Measurements from ENCODE around the gene MTHFD1L.

Gene MTHFD1L

DNA sequence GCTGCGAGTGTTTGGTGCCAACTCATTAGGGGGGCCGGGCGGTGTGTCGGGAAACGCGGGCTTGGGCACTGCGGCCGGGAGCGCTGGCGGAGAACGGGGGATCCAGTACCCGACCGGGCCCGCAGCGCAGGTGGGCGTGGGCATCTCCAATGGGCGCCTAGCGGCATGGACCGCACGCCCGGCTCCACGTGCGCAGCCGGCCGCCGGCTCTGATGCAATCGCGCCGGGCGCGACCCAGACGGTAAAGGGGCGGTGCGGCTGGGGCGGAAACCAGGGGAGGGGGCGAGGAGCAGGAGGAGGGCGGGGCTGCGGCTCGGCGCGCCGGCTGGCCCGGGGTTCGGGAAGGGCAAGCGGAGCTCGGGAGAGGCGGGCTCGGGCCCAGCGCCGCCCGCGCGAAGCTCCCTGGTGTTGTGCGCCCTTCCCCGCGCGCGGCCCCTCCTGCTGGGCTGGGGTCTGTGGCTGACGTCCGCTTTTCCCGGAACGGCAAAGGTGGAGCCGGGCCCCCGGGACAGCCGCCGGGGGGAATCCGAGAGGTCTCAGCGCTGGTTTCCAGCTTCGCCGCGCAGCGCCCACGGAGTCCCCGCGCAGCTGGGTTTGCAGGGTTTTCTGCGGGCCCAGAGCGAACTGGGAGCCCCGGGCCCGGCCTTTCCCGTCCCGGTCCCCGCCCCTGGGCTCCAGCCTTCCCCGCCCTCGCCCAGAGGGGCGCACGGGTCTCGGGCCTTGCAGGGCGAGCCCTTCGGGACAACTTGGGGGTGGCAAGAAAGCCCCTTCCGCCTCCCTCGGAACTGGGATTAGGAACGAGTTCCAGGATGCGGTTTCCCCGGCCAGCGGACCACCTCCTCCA is 867 bp downstream of the MTHFD1L start:
- peak; percentile 60 for DNase-seq

DNA sequence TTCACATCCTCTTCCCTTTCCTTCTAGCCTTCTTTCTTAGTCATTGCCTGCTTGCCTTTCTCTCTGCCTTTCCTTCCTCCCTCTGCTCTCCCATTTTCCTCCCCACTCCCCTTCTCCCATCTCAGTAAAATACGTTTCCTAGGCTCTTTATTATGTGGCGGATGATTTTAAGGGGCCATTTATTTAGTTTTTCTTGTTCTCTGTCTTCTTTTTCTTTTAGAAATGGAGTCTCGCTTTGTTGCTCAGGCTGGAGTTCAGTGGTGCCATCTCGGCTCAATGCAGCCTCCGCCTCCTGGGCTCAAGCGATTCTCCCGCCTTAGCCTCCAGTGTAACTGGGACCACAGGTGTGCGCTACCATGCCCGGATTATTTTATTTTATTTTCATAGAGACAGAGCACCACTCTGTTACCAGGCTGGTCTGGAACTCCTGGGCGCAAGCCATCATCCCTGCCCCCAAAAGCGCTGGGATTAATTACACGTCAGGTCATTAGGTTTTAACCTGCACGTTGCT is 1.5 kb downstream of the MTHFD1L start:
- no peak for DNase-seq

DNA sequence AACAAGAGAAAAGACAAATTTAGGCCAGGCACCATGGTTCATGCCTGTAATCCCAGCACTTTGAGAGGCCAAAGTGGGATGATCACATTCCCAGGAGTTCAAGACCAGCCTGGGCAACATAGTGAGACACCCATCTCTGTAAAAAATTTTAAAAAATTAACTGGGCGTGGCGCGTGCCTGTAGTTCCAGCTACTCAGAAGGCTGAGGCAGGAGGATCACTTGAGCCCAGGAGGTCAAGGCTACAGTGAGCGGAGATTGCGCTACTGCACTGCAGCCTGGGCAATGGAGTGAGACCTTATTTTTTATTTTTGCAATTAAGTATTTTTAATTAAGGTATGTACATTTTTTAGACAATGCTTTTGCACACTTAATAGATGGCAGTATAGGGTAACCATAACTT is 3.3 kb downstream of the MTHFD1L start:
- no peak for DNase-seq

DNA sequence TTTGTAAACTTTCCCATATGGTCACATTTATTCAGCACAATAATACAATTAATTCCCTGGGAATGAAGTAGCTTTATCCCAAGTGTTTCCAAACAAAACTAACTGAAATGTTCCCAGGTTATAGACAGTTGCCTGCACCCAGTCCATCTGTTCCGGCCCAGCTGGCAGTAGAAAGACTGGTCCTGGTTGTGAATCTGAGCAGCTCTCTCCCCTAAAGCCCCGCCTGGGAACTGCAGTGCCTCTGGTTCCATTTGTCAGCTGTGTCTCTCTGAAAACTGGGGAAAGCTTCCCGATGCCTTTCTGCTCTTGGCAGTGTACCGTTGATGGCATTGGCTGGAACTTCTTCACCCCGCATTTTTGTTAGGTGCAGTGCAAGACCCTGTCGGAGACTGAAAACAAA is 8.7 kb downstream of the MTHFD1L start:
- no peak for DNase-seq

DNA sequence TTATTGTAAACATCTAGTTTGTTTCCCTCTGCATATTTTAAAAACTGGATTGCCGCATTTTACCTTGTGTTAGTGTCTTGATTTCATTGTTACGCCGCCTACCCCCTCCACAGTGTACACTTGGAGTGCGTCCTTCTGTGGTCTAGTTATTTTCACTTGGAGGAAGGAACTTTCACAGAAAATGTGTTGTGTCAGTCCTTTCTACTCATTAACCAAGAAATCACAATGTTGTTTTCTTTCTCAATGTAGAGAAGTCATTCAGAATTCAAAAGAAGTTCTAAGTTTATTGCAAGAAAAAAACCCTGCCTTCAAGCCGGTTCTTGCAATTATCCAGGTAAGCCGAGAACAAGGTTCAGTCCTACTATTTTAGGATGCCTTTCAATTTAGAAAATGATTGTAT is 10.3 kb downstream of the MTHFD1L start:
- DNase-seq: no peak

DNA sequence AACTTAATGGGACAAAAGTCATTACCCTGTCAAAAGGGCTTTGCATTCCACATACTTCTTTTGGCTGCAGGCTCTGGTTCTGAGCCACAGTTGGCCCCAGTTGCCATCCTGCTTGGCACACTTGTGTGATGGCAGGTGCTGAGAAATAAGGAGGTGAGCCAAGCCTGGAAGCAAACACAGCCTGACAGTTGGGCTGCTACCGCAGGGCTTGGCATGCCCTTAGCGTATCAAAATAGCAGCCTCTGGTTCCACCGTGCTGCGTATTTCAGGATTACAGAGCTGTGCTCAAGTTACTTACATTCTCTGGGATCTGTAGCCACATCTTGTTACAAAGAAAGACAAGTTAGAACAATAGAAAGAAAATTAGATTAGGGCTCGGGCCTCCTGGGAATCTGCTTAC is 11.1 kb downstream of the MTHFD1L start:
- DNase-seq: no peak

DNA sequence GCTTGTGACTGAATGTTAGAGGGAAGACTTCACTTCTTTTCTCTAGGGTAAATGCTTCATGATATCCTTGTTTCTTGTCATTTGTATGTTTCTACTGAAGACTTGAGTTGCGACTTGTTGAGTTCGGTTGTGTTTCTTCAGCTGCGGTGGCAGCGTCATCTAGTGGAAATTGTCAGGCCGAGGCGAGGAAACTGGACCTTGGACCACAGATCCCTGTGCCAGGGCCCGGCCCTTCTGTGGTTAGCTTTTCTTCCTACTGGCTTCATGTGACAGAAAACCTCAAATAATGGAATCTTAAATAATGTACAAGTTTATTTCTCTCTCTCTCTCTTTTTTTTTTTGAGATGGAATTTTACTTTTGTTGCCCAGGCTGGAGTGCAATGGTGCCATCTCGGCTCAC is 12.4 kb downstream of the MTHFD1L start:
- DNase-seq: no peak

DNA sequence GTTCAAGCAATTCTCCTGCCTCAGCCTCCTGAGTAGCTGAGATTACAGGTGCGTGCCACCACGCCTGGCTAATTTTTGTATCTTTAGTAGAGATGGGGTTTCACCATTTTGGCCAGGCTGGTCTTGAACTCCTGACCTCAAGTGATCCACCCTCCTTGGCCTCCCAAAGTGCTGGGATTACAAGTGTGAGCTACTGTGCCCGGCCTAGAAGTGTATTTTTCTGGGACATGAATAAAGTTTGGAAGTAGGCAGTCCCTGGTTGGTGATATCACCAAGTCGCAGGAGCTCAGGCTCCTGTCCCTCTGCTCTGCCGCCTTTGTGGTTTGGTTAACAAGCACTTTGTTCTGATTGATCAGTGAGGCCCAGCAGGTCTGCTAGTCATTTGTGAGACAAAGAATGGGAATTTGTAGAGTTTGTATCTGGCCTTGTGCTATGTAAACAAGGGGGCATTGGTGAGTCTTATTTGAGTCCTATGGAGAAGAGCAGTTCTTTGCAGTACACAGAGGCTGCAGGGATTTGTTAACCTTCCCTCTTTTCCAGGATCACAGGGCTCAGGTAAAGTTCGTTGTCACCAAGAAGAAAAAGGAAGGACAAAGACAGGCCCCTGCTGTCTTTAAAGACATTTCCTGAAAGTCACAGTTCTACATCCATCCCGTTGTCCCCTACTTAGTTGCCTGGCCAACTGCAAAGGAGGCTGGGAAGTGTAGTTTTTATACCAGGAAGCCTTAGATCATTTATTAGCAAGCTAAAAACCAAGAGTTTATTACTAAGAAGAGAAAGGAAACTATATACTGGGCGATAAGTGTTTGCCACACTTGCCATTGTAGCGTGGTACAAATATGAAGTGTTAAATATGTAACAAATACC is 13.1 kb downstream of the MTHFD1L start:
- no peak for DNase-seq

DNA sequence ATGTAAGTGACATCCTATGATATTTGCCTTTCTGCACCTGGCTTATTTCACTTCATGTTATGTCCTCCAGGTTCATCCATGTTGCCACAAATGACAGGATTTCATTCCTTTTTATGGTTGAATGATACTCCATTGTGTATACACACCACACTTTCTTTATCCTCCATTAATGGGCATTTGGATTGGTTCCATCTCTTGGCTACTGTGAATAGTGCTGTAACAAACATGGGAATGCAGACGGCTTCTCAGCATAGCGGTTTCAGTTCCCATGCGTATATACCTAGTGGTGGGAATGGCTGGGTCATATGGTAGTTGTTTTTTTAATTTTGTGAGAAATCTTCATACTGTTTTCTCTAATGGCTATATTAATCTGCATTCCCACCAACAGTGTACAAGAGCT is 14.8 kb downstream of the MTHFD1L start:
- peak; percentile 39 for DNase-seq

DNA sequence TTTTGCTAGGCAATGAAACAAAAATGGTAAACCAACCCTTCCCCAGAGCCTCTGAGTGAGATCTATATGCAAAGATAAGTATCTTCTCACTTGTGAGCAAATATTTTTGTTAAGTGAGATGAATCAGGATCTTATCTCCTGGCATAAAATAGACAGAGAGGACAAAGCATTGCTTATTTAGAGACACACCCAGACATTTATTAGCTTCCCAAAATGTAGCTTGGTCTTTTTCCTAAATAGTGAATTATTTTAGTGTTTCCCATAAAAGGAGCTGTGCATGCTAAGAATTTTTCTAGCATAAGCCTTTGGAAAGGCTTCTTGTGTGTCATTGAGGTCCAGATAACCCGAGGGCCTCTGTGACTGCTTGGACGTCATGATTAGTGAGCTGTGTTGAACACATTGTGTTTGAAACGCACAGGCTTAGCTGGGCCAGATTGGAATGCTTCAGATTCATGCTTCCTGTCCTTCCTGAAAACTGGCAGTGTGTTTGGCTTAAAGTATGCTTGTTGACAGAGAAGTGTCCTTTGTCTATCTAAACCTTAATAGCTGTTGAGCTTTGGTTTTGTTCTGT is 16.5 kb downstream of the MTHFD1L start:
- no peak for DNase-seq

DNA sequence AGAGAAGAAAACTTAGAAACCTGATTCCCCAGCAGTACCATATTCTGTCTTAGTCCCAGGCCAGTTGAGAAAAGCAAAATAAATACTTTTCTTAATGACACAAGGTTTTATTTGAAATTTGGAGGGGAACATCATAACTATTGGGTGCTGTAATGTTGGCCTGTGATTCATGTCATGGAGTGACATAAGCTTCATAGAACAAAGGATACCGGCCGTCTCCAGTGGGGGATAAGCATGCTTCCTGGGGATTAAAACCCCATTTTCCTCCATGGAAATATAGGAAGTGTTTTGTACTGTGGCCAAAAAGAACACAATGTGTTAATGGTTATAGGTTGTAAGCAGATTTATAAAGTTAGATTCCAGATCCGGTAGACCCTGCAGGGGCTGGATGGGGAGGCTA is 18.0 kb downstream of the MTHFD1L start:
- no peak for DNase-seq

DNA sequence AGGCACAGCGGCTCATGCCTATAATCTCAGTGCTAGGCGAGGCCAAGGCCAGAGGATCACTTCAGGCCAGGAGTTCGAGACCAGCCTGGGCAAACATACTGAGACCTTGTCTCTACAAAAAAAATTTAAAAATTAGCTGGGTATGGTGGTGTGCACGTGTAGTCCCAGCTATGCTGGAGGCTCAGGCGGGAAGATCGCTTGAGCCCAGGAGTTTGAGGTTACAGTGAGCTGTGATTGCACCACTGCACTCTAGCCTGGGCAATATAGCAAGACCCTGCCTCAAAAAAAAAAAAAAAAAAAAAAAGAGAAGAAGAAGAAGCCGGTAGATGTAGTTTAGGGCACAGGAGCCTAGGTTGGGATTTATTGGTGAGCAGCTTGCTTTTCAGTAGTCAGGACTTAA is 20.7 kb downstream of the MTHFD1L start:
- no peak for DNase-seq

DNA sequence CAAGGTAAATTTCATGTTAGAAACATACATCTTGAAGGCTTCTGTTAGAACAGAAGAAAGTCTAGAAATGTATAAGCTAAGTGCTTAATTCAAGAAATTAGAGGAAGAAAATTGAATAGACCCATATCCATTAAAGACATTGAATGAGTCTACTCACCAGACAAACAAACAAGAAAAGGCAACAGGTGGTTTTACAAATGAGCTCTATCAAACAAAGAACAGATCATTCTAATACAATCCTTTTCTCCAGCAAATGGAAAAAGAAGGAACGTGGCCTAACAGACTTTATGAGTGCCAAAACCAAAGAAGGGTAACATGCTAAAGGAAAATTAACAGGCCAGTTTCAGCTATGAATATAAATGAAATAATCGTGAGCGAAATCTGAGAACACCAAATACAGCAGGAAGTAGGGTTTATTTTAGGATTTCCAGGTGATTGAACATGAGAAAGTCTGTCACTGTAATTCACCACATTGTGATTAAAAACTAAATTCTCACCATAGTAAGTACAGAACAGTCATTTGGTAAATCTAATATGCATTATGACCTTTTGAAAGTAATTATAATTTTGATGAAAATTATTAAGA is 22.6 kb downstream of the MTHFD1L start:
- no peak for DNase-seq

DNA sequence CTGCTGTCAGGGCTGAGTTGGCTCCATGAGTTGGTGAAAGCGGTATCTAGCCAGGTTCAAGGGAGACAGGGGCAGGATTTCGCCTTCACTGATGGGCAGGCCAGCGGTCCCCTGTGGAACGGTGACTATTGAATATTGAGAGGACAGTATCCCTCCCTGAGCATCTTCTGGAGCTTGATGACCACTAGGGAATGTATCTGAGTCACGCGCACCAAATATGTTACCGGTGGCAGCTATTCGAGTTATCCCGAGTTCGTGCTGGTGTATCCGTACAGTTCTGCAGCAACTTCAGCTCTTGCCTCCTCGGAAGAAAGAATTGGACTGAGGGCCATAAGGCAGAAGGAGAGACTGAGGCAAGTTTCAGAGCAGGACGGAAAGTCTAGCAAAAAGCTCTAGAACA is 24.8 kb downstream of the MTHFD1L start:
- no peak for DNase-seq

DNA sequence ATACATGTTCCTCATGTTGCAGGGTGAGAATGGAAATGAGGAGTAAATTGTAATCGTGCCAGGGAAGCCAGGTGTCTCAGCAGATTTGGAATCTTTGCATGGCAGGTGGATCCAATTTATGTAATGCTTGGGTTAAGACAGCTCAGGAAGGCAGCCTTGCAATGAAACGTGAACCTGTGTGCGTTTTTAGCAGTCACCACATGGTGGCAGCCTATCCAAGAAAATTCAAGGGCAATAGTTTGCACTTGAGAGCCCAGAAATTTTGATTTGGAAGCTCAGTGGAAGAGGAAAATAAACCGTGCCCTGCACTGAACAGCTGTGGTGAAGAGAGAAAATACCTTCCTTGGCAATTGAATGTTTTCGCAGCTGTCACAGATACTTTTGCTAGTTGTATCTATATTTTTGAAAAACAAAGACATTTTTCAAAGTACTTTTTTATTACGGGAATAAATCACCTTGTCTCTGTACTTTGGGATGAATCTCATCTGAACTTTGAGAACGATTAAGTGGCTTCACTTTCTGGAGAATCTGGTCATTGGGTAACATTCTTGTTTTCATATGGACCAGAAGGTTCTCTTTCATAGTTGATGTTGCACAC is 26.5 kb downstream of the MTHFD1L start:
- DNase-seq: peak; percentile 71

DNA sequence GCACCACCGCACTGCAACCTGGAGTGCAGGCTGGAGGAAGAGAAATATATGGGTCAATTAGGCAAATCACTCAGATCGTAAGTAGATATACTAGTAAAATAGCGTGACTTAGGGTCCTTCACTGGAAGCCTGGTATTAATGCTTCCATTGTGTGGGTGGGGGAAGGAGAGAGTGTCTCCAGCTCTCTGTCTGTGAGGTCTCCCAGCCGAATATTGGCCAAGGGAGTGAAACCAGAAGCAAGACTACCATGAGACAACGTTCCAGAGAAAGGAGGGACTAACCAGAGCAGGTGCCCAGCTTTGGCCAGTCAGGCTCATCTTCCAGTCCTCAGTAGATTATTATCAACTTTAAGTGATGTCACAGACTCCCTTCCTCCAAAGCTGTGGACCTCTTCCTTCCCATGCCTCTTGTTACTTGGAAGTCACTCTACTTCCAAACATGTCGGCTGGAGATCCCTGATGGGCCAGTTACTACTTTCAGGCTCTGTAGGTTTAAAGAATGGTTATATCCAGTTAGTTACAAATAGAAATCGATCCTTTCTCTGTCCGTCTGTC is 28.8 kb downstream of the MTHFD1L start:
- no peak for DNase-seq

DNA sequence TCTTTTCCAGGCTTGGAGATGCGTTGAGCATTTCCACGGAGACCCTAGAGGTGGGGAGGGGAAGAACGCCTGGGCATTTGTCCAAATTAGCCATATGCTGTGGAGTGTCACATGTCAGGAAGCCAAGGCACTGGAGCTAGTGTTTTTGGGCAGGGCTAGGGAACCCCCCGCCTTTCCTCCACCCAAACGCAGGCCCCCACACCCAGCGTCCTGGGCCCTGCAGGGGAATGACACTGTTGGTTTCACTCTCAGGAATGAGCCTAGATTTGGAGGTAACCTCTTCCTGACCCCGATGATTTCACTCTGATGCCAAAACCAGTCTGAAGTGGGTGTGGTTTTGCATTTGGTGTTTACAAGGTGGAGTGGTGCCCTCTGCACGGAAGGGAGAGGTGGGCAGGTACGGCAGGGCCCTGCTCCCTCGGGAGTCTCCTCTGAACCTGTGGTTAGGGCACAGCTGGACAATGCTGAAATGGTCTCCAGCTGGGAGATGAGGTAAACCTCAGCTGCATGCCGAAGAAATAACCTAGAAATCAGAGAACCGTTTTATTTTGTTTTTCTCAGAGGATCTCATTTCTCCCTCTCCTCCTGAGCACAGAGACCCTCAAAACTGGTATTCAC is 29.5 kb downstream of the MTHFD1L start:
- DNase-seq: peak; percentile 32

DNA sequence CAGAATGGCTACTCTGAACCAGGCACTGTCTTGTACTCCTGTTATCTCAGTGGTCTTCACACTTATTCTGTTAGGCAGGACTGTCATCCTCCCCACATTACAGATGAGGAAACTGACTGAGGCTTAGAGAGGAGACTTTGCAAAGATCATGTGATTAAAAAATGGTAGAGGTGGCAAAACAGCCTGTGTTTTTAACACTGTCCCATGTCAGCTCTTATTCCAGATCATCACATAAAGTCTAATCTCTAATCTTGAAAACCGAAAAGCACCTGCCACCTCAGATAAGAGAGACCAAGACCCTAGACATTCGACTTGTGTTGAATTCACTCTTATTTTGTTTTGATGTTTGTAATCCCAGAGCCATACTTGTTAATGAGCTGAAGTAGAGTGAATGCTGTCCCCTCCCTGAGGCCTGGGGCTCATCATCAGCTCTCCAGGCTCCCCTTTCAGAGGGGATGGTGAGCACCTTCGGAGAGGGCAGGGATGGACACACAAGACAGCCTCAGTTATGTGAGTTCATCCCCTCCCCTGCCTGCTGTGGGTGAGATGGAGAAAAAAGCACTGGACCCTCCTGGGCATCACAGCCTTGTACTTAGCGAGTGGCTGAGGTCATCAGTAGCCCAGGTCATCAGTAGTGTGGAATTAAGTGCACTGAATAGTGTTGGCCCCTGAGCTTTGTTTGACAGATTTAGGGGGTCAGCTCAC is 30.6 kb downstream of the MTHFD1L start:
- no peak for DNase-seq

DNA sequence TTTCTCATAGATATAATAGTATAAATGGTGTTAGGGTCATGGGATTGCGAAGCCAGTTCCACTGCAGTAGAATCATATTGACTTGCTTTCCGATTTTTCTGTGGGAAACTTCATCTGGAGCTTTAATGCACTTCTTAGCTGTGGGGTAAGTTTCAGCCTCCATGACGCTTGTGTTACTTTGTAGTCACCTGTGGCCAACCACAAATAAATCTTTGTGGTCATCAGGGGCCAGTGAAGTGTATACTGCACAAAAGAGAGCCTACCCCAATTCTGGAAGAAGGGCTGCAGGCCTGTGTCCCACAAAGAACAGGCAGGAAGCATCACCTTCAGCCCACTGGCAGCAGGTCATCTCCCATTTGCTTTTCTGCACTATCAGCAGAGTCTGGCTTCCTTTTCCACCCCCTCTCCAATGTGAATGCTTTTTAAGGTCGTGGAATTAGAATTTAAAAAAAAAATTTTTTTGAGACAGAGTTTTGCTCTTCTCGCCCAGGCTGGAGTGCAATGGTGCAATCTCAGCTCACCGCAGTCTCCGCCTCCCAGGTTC is 32.0 kb downstream of the MTHFD1L start:
- no peak for DNase-seq

DNA sequence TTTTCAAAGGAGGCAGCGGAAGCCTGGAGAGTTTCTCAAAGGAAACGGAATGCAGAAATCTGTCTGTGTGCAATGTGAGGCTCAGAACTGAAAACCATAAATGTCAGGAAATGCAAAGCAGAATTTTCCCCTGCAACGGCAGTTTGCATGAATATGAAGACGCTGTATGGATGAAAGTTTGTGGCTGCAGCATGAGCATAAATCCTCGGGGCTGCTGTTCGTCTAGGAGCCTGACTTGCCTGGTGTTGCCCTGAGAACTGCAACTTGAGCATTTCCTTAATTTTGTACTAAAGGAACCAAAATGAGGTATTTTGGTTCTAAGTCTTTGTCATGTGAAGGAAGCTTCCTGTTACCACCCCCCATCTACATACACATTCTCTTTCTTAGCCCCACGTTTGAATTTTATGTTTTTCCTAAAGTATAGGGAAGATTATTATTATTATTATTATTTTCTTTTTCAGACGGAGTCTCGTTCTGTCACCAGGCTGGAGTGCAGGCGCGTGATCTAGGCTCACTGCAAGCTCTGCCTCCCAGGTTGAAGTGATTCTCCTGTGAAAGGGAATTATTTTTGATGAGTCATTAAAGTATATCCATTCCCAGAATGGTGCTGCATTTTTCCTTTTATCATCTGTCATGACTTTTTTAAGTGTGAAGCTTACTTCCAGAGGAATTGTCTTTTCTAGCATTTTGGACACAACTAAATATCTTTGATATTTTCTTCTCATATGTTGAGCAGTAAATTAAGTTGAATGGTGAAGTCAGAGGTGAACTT is 33.1 kb downstream of the MTHFD1L start:
- DNase-seq: no peak

All from NCI-H2107 (cell line).